SU-DHL-6 (cell line): ENCODE data around the gene SYNC.

Experiments
- CTCF ChIP-seq: fragments of 200-600 bp; sonication (generic); IDR thresholded peaks from one replicate; pipeline ENCODE4 v1.5.1; 2017; ENCODE audit warnings: antibody characterized with exemption, mild to moderate bottlenecking, low read length, moderate library complexity; ENCODE audit not compliant: insufficient read depth, poor library complexity, severe bottlenecking
- EZH2phosphoT487 ChIP-seq: fragments of 200-600 bp; sonication (generic), shearing (Covaris generic); conservative IDR thresholded peaks from 2 replicates; pipeline ENCODE4 v1.6.1; 2018; ENCODE audit warnings: mild to moderate bottlenecking, antibody characterized with exemption, low read length, moderate library complexity, mixed read lengths

- TF ChIP-seq CTCF (no peak), EZH2phosphoT487 (no peak)
These were observed 14.9 kb upstream of the SYNC start for GRCh38 chr1:32717503-32717902.
